HFF-Myc (cell line): ENCODE measurements around the gene STXBP2.

Source experiments
- DNase-seq: peaks from one replicate; pipeline ENCODE4 v3.0.0-alpha.2; 2011; ENCODE audit warnings: low read depth; ENCODE audit errors: extremely low read depth
- H3K4me3 ChIP-seq: replicated peaks from 2 replicates; pipeline ENCODE4 v1.5.1; 2011; ENCODE audit warnings: low read depth, mild to moderate bottlenecking, control low read depth, low read length
- CTCF ChIP-seq: IDR thresholded peaks from 2 replicates; pipeline ENCODE4 v1.5.1; 2012; ENCODE audit warnings: mild to moderate bottlenecking, low read depth, low read length, control low read depth; ENCODE audit errors: missing control alignments

STXBP2 gene

GRCh38 chr19:7647156-7647555, 10.2 kb downstream of the STXBP2 start:
- TF ChIP-seq CTCF = no peak
- H3K4me3 ChIP-seq = no peak overlapping the region
- no peak for DNase-seq

GRCh38 chr19:7648265-7649014, 11.5 kb downstream of the STXBP2 start:
- no peak overlapping the region for H3K4me3 ChIP-seq
- TF ChIP-seq CTCF = no peak
- no peak for DNase-seq

GRCh38 chr19:7650148-7650547, 13.2 kb downstream of the STXBP2 start:
- no peak overlapping the region for H3K4me3 ChIP-seq
- TF ChIP-seq CTCF = no peak
- no peak for DNase-seq

- TF ChIP-seq CTCF = peak; percentile 97
- H3K4me3 ChIP-seq = no peak overlapping the region
- peak; percentile 55 for DNase-seq
Measured at GRCh38 chr19:7652061-7652641, 15.2 kb downstream of the STXBP2 start.

- no peak for DNase-seq
- TF ChIP-seq CTCF = no peak
- H3K4me3 ChIP-seq = no peak overlapping the region
Measured at GRCh38 chr19:7654401-7654800, 17.5 kb downstream of the STXBP2 start.

GRCh38 chr19:7655581-7655980, 18.7 kb downstream of the STXBP2 start:
- H3K4me3 ChIP-seq = no peak overlapping the region
- DNase-seq = no peak
- TF ChIP-seq CTCF = no peak

GRCh38 chr19:7657131-7657751, 20.3 kb downstream of the STXBP2 start:
- no peak for DNase-seq
- no peak for TF ChIP-seq CTCF

More at GRCh38 chr19:7657131-7657751, 20.3 kb downstream of the STXBP2 start:
- no peak overlapping the region for H3K4me3 ChIP-seq
